Stimulated activated CD4-positive, alpha-beta T cell treated with anti-CD3 and anti-CD28 coated beads, Interleukin-1b, Interleukin-23, amount 100 ng/mL, for 24 hours (primary cell): ENCODE data around the gene SGSM2.

Experiments
- DNase-seq, 4 experiments: peaks; one replicate each; pipeline ENCODE4 v3.0.0-alpha.2; 2020; ENCODE audit warnings: low read depth in 4 of 4, low spot score in 1 of 4

The SGSM2 gene

DNA sequence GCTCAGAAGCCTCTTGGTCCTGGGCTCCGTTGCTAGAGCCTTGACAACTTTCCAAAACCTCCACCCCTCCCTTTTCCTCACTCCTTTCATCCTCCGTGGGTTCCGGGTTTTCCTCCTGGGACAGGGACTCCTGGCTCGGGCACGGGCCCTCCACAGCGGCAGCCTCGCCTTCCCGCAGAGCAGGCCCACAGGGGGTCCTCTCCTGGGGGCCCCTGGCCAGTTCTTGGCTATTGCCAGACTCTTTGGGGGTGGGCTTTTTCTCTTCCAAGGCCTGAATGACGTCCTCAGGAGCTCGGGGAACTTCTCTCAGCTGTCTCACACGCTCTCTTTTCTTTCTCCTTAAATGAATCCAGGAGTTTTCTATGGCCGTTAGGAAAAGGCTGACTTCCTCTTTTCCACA, 82.9 kb downstream of the SGSM2 start:
- DNase-seq, result no peak

DNA sequence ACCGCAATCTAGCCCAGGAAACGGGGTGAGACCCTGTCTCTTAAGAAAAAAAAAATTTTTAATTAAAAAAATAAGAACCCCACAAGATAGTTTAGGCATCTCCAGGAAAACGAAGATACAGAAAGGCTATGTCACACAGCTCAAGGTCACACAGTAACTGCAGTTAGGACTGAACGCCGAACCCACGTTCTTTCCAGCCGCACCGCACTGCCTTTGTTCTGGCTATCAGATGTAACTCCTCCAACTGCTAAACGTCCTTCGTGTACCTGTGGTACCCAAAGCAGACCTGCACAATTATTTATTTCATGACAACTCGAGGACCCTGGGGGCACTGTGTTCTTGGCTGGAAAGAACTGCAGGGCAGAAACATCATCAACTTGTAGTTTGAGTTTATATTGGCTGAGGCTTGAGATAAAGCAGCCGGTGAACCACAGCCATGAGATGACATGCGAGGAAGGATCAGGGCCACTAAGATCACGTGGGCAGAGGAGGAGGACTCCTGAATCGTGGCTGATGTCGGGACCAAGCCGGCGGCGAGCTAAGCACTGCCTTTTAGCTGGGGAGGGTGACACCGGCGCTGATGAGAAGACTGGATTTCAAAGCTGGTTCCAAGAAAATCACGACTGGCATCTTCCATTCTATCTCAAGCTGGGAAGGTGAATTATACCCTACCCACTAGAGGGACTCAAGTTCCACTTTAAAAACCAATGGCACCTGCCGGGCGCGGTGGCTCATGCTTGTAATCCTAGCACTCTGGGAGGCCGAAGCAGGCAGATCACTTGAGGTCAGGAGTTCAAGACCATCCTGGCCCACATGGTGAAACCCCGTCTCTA, 84.2 kb downstream of the SGSM2 start:
- DNase-seq, result no peak

DNA sequence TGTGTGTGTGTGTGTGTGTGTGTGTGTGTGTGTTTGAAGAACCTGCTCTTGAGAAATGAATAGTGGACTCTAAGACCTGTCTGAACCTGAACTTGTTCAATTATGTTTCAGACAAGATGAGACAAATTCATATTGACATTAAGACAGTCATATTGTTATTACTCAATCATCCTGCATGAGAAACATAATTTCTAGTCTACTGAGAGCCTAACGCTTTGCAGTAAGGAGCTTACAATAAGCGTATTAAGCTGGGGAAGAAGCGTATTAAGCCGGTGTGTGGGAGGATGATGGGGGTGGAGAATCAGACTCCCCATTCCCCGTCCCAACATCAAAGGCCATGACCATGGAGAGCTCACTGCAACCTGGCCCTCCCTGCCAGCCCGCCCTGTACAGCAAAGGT, 86.0 kb downstream of the SGSM2 start:
- DNase-seq, result no peak

DNA sequence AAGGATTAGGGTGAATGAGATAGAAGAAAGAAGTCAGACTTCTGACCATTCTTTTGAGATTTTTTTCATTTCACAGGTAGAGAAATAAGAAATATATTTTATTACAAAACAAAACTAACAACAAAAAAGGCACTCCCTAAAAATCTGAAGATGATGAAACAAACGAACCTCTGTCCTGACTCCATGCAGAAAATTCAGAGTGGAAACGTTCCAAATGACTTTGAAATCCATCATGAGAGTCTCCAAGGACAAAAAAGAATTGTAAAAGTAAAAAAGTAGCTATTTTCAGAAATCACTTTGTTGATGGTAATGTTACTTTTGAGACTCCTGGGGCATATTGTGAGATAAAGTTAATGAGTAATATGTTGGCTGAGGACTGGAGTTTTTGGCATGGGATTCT, 89.9 kb downstream of the SGSM2 start:
- no peak for DNase-seq

DNA sequence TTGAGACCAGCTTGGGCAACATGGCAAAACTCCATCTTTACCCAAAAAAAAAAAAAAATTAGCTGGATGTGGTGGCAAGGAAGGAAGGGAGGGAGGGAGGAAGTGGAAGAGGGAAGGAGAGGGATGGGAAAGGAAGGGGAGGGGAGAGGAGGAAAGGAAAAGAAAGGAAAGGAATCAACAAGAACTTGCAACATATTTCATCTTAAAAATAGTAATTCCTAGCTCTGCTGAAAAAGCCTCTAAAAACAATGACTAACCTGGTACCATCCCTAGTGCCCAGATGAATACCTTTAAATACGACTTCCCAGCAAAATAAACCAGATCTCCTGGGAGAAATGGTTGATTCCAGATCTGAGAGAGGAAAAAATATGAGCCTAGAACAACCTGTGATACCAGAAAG, 90.6 kb downstream of the SGSM2 start:
- DNase-seq, result no peak
